Activated CD4-positive, alpha-beta memory T cell treated with anti-CD3 and anti-CD28 coated beads, Interleukin-2, amount 10 ng/mL, durations not matched to agents 7 days and 5 days (primary cell): ENCODE measurements around the gene COG4. TPM values are rescaled to one million over a fixed set of nuclear protein-coding genes. Genes with fewer than 3 reads are reported as not detected.

Experiments
- CTCF ChIA-PET: fragments of 350-600 bp; sonication (Branson Sonifier 250); formaldehyde crosslinking; loops from one replicate; lab custom pipeline; 2021; ENCODE audit warnings: antibody characterized with exemption, inconsistent platforms; lab: Charles Lee
- POLR2A ChIA-PET: fragments of 350-600 bp; sonication (Branson Sonifier 250); formaldehyde crosslinking; loops from one replicate; lab custom pipeline; 2021; ENCODE audit warnings: antibody characterized with exemption; lab: Charles Lee
- DNase-seq: peaks from one replicate; pipeline ENCODE4 v3.0.0-alpha.2; 2020
- H3K27ac Mint-ChIP-seq: one replicate; pipeline ENCODE4 v1.8.0; 2021; ENCODE audit warnings: mild to moderate bottlenecking, mixed read lengths
- H3K27me3 Mint-ChIP-seq: one replicate; pipeline ENCODE4 v1.8.0; 2021; ENCODE audit warnings: mixed read lengths
- H3K36me3 Mint-ChIP-seq: one replicate; pipeline ENCODE4 v1.8.0; 2021; ENCODE audit warnings: low read depth, mixed read lengths
- H3K4me1 Mint-ChIP-seq: one replicate; pipeline ENCODE4 v1.8.0; 2021; ENCODE audit warnings: mixed read lengths
- H3K4me3 Mint-ChIP-seq: one replicate; pipeline ENCODE4 v1.8.0; 2021; ENCODE audit warnings: mild to moderate bottlenecking, mixed read lengths
- H3K9me3 Mint-ChIP-seq: one replicate; pipeline ENCODE4 v1.8.0; 2021; ENCODE audit warnings: mixed read lengths
- total RNA-seq, 2 experiments: library from RNA; stranded (reverse); gene quantifications; one replicate each; pipeline ENCODE4 v1.2.3, GENCODE V29; 2021

COG4 gene
- total RNA-seq, 2 experiments from 2014 or later, result 71.2 to 71.4 TPM

GRCh38 chr16:70523743-70524398 is 517 bp upstream of the COG4 start, which contains the start of gene SF3B3:
TSS of gene SF3B3 (plus strand) at chr16:70523816. CDS start at chr16:70526657, 2,841 bp downstream.
- peaks cover 51% of the 10 kb centered on the region for H3K4me1 Mint-ChIP-seq
- H3K4me3 Mint-ChIP-seq, result peak within 1 kb of the TSS; percentile 93
- peaks cover 67% of the 10 kb centered on the region for H3K36me3 Mint-ChIP-seq
- ChIA-PET CTCF (interaction anchor here (0.6 to 2.9 kb wide), 6 partner anchors 11 to 1321 kb away, joined by 3 to 25 read pairs (median 5); no protein-coding TSS in a partner anchor), POLR2A (interaction anchor here (1.0 to 5.2 kb wide), 20 partner anchors 13 to 273 kb away, joined by 3 to 82 read pairs (median 6); partner anchors contain the start of genes AARS1, DDX19A, EXOSC6 and ST3GAL2)
- DNase-seq, result peak; percentile 78
- peak within 1 kb of the TSS; percentile 95 for H3K27ac Mint-ChIP-seq
- H3K27me3 Mint-ChIP-seq, result no peaks in the 10 kb centered on the region
- no peaks in the 10 kb centered on the region for H3K9me3 Mint-ChIP-seq

DNA sequence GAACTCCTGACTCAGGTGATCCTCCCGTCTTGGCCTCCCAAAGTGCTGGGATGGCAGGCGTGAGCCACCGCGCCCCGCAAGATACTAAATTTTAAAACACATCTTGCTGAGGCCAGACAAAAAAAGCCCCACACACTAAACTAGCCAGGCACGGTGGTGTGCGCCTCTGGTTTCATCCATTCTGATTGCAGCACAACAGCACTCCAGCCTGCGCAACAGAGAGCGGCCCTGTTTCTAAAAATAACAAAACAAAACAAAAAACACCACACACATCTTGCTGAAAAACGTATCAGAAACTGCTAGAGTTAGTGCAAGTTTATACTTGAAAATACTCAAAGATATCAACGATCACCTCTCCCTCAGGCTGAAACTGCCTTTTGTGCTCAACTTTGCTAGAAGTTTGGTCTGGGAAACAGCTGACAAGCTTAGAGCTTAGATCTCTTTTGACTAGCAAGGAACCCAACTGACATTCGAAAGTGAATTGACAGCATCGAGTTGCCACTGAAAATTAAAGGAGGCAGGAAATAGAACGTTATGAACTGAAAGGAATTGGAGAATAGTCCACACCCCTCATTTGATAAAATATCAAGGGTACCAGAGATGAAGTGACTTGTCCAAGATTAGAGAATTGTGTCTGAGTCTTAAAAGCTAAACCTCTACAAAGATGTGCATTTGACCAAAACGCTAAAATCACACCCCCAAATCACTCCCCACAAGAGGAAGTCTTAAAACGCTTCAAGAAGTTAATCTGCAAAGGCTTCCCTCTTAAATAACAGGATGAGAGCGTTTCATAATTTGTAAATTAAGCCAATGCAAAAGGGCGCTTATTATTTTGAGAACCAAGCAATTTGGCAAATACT is 908 bp downstream of the COG4 start:
- Mint-ChIP-seq H3K36me3 (peaks cover 66% of the 10 kb centered on the region), H3K4me3 (peak overlapping the region; percentile 93), H3K9me3 (no peaks in the 10 kb centered on the region), H3K4me1 (peaks cover 44% of the 10 kb centered on the region), H3K27me3 (no peaks in the 10 kb centered on the region), H3K27ac (peak overlapping the region; percentile 95)
- DNase-seq, result peak; percentile 25
- ChIA-PET POLR2A (interaction anchor here (0.7 to 5.2 kb wide), 22 partner anchors 9 to 271 kb away, joined by 3 to 82 read pairs (median 5); partner anchors contain the start of genes AARS1, DDX19A, EXOSC6 and FCSK), CTCF (interaction anchor here (0.7 to 1.5 kb wide), 5 partner anchors 14 to 224 kb away, joined by 3 to 5 read pairs (median 3); partner anchors contain the start of gene DDX19B)

DNA sequence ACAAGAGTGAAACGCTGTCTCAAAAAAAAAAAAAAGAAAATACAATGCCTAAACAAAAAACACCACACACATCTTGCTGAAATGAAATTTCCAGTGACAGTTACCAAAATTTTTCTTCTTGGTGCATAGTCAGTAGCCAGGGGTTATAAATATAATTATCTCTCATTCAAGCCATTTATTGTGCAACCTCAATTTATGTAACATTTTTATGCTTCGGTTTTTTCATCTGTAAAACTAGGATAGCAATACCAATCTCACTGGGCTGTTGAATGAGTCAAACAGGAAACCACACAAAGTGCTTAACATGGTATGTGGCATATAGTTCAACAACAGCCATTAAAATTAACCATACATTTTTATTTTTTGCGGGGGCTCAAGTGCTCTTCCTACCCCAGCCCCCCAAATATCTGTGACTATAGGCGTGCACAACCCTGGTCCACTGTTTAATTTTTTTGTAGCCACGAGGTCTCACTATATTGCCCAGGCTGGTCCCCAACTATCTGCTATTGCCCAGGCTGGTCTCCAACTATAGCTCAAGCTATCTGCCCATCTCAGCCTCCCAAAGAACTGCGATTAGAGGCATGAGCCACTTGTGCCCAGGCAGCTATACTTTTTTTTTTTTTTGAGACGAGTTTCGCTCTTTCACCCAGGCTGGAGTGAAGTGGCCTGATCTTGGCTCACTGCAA is 2.6 kb downstream of the COG4 start:
- Mint-ChIP-seq H3K4me1 (peaks cover 31% of the 10 kb centered on the region), H3K27me3 (no peaks in the 10 kb centered on the region), H3K9me3 (no peaks in the 10 kb centered on the region), H3K36me3 (peaks cover 61% of the 10 kb centered on the region), H3K27ac (peak overlapping the region; percentile 95), H3K4me3 (peak overlapping the region; percentile 93)
- CTCF ChIA-PET, result interaction anchor here (0.7 to 1.5 kb wide), 4 partner anchors 12 to 142 kb away, joined by 5 to 6 read pairs (median 5); no protein-coding TSS in a partner anchor
- POLR2A ChIA-PET, result interaction anchor here (0.5 to 5.2 kb wide), 10 partner anchors 12 to 222 kb away, joined by 3 to 82 read pairs (median 6); partner anchors contain the start of gene DDX19A
- DNase-seq, result peak; percentile 38

DNA sequence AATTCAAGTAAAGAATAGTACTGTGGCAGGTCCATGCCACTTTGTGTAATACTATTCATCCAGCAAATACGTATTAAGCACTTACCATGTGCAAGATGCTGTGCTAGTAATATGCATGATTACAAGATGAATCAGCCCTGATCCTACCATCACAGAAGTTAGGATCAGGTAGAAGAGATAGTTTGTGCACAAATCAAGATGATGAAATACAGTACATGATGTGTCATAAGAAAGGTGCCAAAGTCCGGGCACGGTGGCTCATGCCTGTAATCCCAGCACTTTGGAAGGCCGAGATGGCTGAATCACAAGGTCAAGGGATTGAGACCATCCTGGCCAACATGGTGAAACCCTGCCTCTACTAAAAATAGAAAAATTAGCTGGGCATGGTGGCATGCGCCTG is 10.9 kb downstream of the COG4 start:
- Mint-ChIP-seq H3K9me3 (no peaks in the 10 kb centered on the region), H3K4me3 (no peak overlapping the region), H3K4me1 (peaks cover 9% of the 10 kb centered on the region), H3K27me3 (no peaks in the 10 kb centered on the region), H3K27ac (no peak overlapping the region), H3K36me3 (peaks cover 58% of the 10 kb centered on the region)
- ChIA-PET CTCF (no interaction called here), POLR2A (interaction anchor here (1.9 kb wide), 1 partner anchor 10 kb away, joined by 10 read pairs; the partner anchor contains the start of gene COG4)
- DNase-seq, result no peak

- Mint-ChIP-seq H3K36me3 (peaks cover 57% of the 10 kb centered on the region), H3K4me3 (no peak overlapping the region), H3K9me3 (no peaks in the 10 kb centered on the region), H3K4me1 (peaks cover 9% of the 10 kb centered on the region), H3K27ac (no peak overlapping the region), H3K27me3 (no peaks in the 10 kb centered on the region)
- ChIA-PET POLR2A (interaction anchor here (1.5 kb wide), 1 partner anchor 13 kb away, joined by 4 read pairs; no protein-coding TSS in a partner anchor), CTCF (interaction anchor here (0.7 kb wide), 1 partner anchor 123 kb away, joined by 3 read pairs; no protein-coding TSS in a partner anchor)
- no peak for DNase-seq
Observed at GRCh38 chr16:70511833-70512232, 11.5 kb downstream of the COG4 start.

GRCh38 chr16:70510216-70510615 is 13.1 kb downstream of the COG4 start:
- H3K36me3 Mint-ChIP-seq, result peaks cover 50% of the 10 kb centered on the region
- DNase-seq, result no peak
- H3K27me3 Mint-ChIP-seq, result no peaks in the 10 kb centered on the region
- POLR2A ChIA-PET, result interaction anchor here (1.5 kb wide), 1 partner anchor 15 kb away, joined by 4 read pairs; no protein-coding TSS in a partner anchor
- CTCF ChIA-PET, result interaction anchor here (1.5 to 2.1 kb wide), 3 partner anchors 9 to 15 kb away, joined by 3 to 25 read pairs (median 15); no protein-coding TSS in a partner anchor
- no peak overlapping the region for H3K4me3 Mint-ChIP-seq
- H3K9me3 Mint-ChIP-seq, result no peaks in the 10 kb centered on the region
- H3K4me1 Mint-ChIP-seq, result peaks cover 9% of the 10 kb centered on the region
- H3K27ac Mint-ChIP-seq, result peak overlapping the region; percentile 48

GRCh38 chr16:70508752-70509151 is 14.6 kb downstream of the COG4 start:
- no peaks in the 10 kb centered on the region for H3K9me3 Mint-ChIP-seq
- no peak for DNase-seq
- peaks cover 9% of the 10 kb centered on the region for H3K4me1 Mint-ChIP-seq
- H3K27ac Mint-ChIP-seq, result peak overlapping the region; percentile 66
- H3K4me3 Mint-ChIP-seq, result no peak overlapping the region
- ChIA-PET CTCF (interaction anchor here (0.8 to 2.1 kb wide), 22 partner anchors 8 to 263 kb away, joined by 3 to 25 read pairs (median 4); partner anchors contain the start of genes COG4 and SF3B3), POLR2A (interaction anchor here (1.0 to 1.7 kb wide), 7 partner anchors 9 to 128 kb away, joined by 3 to 30 read pairs (median 6); partner anchors contain the start of genes COG4 and SF3B3)
- no peaks in the 10 kb centered on the region for H3K27me3 Mint-ChIP-seq
- H3K36me3 Mint-ChIP-seq, result peaks cover 49% of the 10 kb centered on the region

GRCh38 chr16:70496513-70496912 is 26.8 kb downstream of the COG4 start:
- Mint-ChIP-seq H3K27me3 (no peaks in the 10 kb centered on the region), H3K27ac (no peak overlapping the region), H3K4me1 (peaks cover 14% of the 10 kb centered on the region), H3K4me3 (no peak overlapping the region), H3K36me3 (peaks cover 57% of the 10 kb centered on the region), H3K9me3 (no peaks in the 10 kb centered on the region)
- ChIA-PET CTCF (interaction anchor here (0.6 to 1.5 kb wide), 5 partner anchors 13 to 876 kb away, joined by 3 to 6 read pairs (median 3); no protein-coding TSS in a partner anchor), POLR2A (interaction anchor here (1.1 to 1.7 kb wide), 4 partner anchors 11 to 150 kb away, joined by 3 to 7 read pairs (median 4); partner anchors contain the start of gene DDX19A)
- DNase-seq, result no peak

GRCh38 chr16:70495425-70496182 is 27.8 kb downstream of the COG4 start:
- POLR2A ChIA-PET, result interaction anchor here (1.1 to 1.4 kb wide), 4 partner anchors 10 to 149 kb away, joined by 3 to 4 read pairs (median 3); partner anchors contain the start of gene DDX19A
- H3K27ac Mint-ChIP-seq, result no peak overlapping the region
- peaks cover 14% of the 10 kb centered on the region for H3K4me1 Mint-ChIP-seq
- H3K9me3 Mint-ChIP-seq, result no peaks in the 10 kb centered on the region
- CTCF ChIA-PET, result interaction anchor here (1.2 to 1.6 kb wide), 4 partner anchors 14 to 126 kb away, joined by 3 to 6 read pairs (median 3); no protein-coding TSS in a partner anchor
- no peak for DNase-seq
- H3K27me3 Mint-ChIP-seq, result no peaks in the 10 kb centered on the region
- H3K36me3 Mint-ChIP-seq, result peaks cover 50% of the 10 kb centered on the region
- H3K4me3 Mint-ChIP-seq, result no peak overlapping the region

- DNase-seq, result no peak
- Mint-ChIP-seq H3K4me3 (no peak overlapping the region), H3K9me3 (no peaks in the 10 kb centered on the region), H3K4me1 (peaks cover 14% of the 10 kb centered on the region), H3K27me3 (no peaks in the 10 kb centered on the region), H3K36me3 (peaks cover 51% of the 10 kb centered on the region), H3K27ac (peak overlapping the region; percentile 38)
- ChIA-PET CTCF (interaction anchor here (1.5 to 1.6 kb wide), 2 partner anchors 15 to 125 kb away, joined by 3 read pairs; no protein-coding TSS in a partner anchor), POLR2A (interaction anchor here (1.2 to 1.5 kb wide), 2 partner anchors 26 to 148 kb away, joined by 3 read pairs; partner anchors contain the start of gene DDX19A)
Observed at GRCh38 chr16:70494777-70495176, 28.6 kb downstream of the COG4 start.
